B cell (primary cell): ENCODE results near the gene TPRA1. TPM values are rescaled to one million over a fixed set of nuclear protein-coding genes. Genes with fewer than 3 reads are reported as not detected.

ENCODE experiments used
- ATAC-seq: fragments of 200-7000 bp; cut with Tn5 transposase; one replicate; pipeline ENCODE4 v1.10.0; 2021; ENCODE audit warnings: low read depth, mild to moderate bottlenecking, moderate number of reproducible peaks, moderate library complexity
- CTCF ChIA-PET: fragments of 350-600 bp; sonication (Branson Sonifier 250); formaldehyde crosslinking; loops from one replicate; lab custom pipeline; 2021; ENCODE audit warnings: antibody characterized with exemption, inconsistent platforms; lab: Charles Lee
- POLR2A ChIA-PET: fragments of 350-600 bp; sonication (Branson Sonifier 250); formaldehyde crosslinking; loops from one replicate; lab custom pipeline; 2021; ENCODE audit warnings: antibody characterized with exemption; lab: Charles Lee
- DNase-seq: peaks from one replicate; pipeline ENCODE4 v3.0.0; 2013
- H2AFZ ChIP-seq: 2 replicates; pipeline ENCODE4 v1.6.1; 2012; ENCODE audit warnings: mild to moderate bottlenecking, low read depth, low read length; ENCODE audit not compliant: insufficient read depth, poor library complexity, severe bottlenecking
- H3K27ac ChIP-seq, 2 donors: 1 replicate in 1 of 2; 2 replicates in 1 of 2; pipeline ENCODE4 v1.5.1; 2012 to 2013; ENCODE audit warnings: low read length in 2 of 2, mild to moderate bottlenecking in 2 of 2, moderate library complexity in 1 of 2
- H3K27me3 ChIP-seq, 4 experiments: fragments of 200-600 bp in 1 of 4; sonication (generic) in 1 of 4; replicated peaks in 1 of 4; 1 replicate in 2 of 4; 2 replicates in 2 of 4; pipeline versions ENCODE4 v1.6.1 to v1.7.0; 2013 to 2016; ENCODE audit warnings: low read length in 3 of 4, mild to moderate bottlenecking in 2 of 4, mixed read lengths in 1 of 4, moderate library complexity in 1 of 4; ENCODE audit not compliant: insufficient read depth in 4 of 4, control insufficient read depth in 3 of 4; ENCODE audit errors: control extremely low read depth in 1 of 4
- H3K36me3 ChIP-seq, 2 experiments: replicated peaks in 1 of 2; 1 replicate in 1 of 2; 2 replicates in 1 of 2; pipeline versions ENCODE4 v1.6.1 to v1.7.1; 2013; ENCODE audit warnings: low read length in 1 of 2; ENCODE audit not compliant: insufficient read depth in 2 of 2, control insufficient read depth in 1 of 2; ENCODE audit errors: control extremely low read depth in 1 of 2, extremely low read depth in 1 of 2
- H3K4me1 ChIP-seq, 2 donors: fragments of 200-600 bp in 1 of 2; sonication (generic) in 1 of 2; 1 replicate in 1 of 2; 2 replicates in 1 of 2; pipeline versions ENCODE4 v1.5.1 to v1.6.1; 2013 to 2017; ENCODE audit warnings: low read length in 2 of 2; ENCODE audit not compliant: control insufficient read depth in 2 of 2, insufficient read depth in 2 of 2
- H3K4me2 ChIP-seq: replicated peaks from 2 replicates; pipeline ENCODE3; 2012; ENCODE audit warnings: mild to moderate bottlenecking, low read depth, low read length; ENCODE audit not compliant: poor library complexity, severe bottlenecking
- H3K4me3 ChIP-seq, 5 experiments: fragments of 200-600 bp in 1 of 5; sonication (generic) in 1 of 5; 1 replicate in 3 of 5; 2 replicates in 2 of 5; pipeline versions ENCODE4 v1.5.1 to v1.7.0; 2011 to 2016; ENCODE audit warnings: low read length in 4 of 5, mild to moderate bottlenecking in 4 of 5, low read depth in 2 of 5, control low read depth in 1 of 5, moderate library complexity in 1 of 5; ENCODE audit not compliant: insufficient read depth in 1 of 5; ENCODE audit errors: control extremely low read depth in 1 of 5, extremely low read depth in 1 of 5
- H3K79me2 ChIP-seq: fragments of 200-600 bp; sonication (generic); one replicate; pipeline ENCODE4 v1.6.0; 2016; ENCODE audit warnings: low read length; ENCODE audit not compliant: control insufficient read depth, insufficient read depth
- H3K9ac ChIP-seq: fragments of 200-600 bp; sonication (generic); 2 replicates; pipeline ENCODE4 v1.6.1; 2017; ENCODE audit warnings: mild to moderate bottlenecking, low read length, moderate library complexity
- H3K9me3 ChIP-seq, 3 donors: one replicate each; pipeline versions ENCODE4 v1.6.1 to v1.7.1; 2013; ENCODE audit warnings: low read length in 2 of 3; ENCODE audit not compliant: control insufficient read depth in 2 of 3, insufficient read depth in 1 of 3; ENCODE audit errors: control extremely low read depth in 1 of 3
- H4K20me1 ChIP-seq: 2 replicates; pipeline ENCODE4 v1.6.0; 2012; ENCODE audit warnings: mild to moderate bottlenecking, low read length; ENCODE audit not compliant: insufficient read depth, control insufficient read depth, poor library complexity, severe bottlenecking
- H3K27ac Mint-ChIP-seq: one replicate; pipeline ENCODE4 v1.8.0; 2021; ENCODE audit warnings: mixed read lengths
- H3K27me3 Mint-ChIP-seq: one replicate; pipeline ENCODE4 v1.8.0; 2021; ENCODE audit warnings: mixed read lengths
- H3K4me1 Mint-ChIP-seq: one replicate; pipeline ENCODE4 v1.8.0; 2021; ENCODE audit warnings: mixed read lengths
- H3K4me3 Mint-ChIP-seq: one replicate; pipeline ENCODE4 v1.8.0; 2021; ENCODE audit warnings: mixed read lengths
- H3K9me3 Mint-ChIP-seq: one replicate; pipeline ENCODE4 v1.8.0; 2022; ENCODE audit warnings: mixed read lengths; ENCODE audit not compliant: insufficient read depth
- EZH2 ChIP-seq: IDR thresholded peaks from 2 replicates; pipeline ENCODE4 v1.6.1; 2012; ENCODE audit warnings: borderline replicate concordance, low read depth, mild to moderate bottlenecking, moderate library complexity, low read length; ENCODE audit not compliant: insufficient read depth, poor library complexity, severe bottlenecking
- WGBS: methylation state at CpG from one replicate; pipeline ENCODE4 v1.1.5; 2013; ENCODE audit warnings: missing lambda C conversion rate; ENCODE audit not compliant: insufficient coverage; 5-methylcytosine and 5-hydroxymethylcytosine counted together
- intact Hi-C: fragments of 100-400 bp; cut with micrococcal nuclease; formaldehyde crosslinking; loops from one replicate; pipeline ENCODE4 v1.10.0; 2022
- polyA plus RNA-seq: library from polyadenylated mRNA; depleted of rRNA; stranded (reverse); fragments of >200 nt; gene quantifications from 2 replicates; pipeline ENCODE4 v1.2.3, GENCODE V29; 2012
- total RNA-seq, 2 donors: library from RNA; stranded (reverse); fragments of 120-200 nt in 1 of 2; gene quantifications; 1 replicate in 1 of 2; 2 replicates in 1 of 2; pipeline versions ENCODE4 v1.2.3 to v1.2.4, GENCODE V29; 2013 to 2022
- TF ChIP-seq, protein P1 (sequence below): fragments of 200-600 bp; IDR thresholded peaks from one replicate; pipeline ENCODE4 v1.8.0; 2022; ENCODE audit warnings: antibody characterized with exemption, mild to moderate bottlenecking

TPRA1 gene
- total and polyA plus RNA-seq, 2 donors (not counting 1 experiment from before 2014, with no cell fraction given) = 19.8 to 27.7 TPM

DNA sequence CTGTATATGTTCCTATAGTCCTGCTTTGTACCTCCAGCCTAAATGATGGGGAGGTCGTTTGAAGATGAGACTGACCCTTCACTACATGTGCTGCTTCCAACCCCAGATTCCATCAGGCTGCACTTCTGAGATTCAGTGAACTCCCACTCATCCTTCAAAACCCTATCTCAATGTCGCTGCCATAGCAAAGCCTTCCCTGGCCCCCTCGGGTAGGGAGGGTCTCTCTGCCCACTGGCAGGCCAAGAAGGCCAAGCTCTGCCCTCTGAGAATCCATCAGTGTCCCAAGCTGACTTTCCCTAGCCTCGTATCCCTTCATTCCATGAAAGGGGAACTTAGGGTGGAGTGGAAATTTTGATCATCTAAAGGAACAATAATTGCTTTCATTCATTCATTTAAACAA lies 35.4 kb downstream of the TPRA1 start:
- intact Hi-C loops = no loop called here
- WGBS = 94% methylated on average over 2 of the region's 4 CpGs

DNA sequence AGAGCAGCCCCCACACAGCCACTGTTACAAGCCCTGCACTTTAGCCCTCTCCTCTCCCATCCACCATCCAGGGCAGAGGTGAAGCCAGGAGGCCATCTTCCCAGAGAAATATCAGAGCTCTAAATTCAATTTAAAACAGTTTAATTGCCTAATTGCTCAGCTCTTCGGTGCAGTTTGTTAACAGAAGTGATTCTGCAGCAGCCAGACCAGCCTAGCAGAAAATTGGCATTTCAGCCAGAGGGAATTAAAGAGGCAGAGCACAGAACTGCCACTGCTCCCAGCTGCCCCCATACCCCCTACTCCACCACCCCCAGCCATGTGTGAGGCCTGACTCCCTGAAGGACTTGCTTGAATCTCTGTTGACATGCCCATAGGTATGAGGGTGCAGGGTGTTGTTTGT lies 38.5 kb downstream of the TPRA1 start:
- H3K27ac Mint-ChIP-seq = no peak overlapping the region
- no peak overlapping the region for H3K4me3 Mint-ChIP-seq
- H3K9me3 ChIP-seq = no peaks in the 10 kb centered on the region
- WGBS = 83% methylated on average over 1 of the region's 1 CpG
- ATAC-seq = no peak
- peaks cover 6% of the 10 kb centered on the region for H3K4me1 Mint-ChIP-seq
- no peak overlapping the region for H3K4me2 ChIP-seq
- ChIA-PET CTCF (no interaction called here), POLR2A (no interaction called here)
- H3K79me2 ChIP-seq = no peaks in the 10 kb centered on the region
- no peak overlapping the region for H3K4me3 ChIP-seq
- H3K27me3 ChIP-seq = no peaks in the 10 kb centered on the region
- no peaks in the 10 kb centered on the region for H3K9me3 Mint-ChIP-seq
- no peak overlapping the region for H3K27ac ChIP-seq
- no peak for TF ChIP-seq EZH2
- TF ChIP-seq, protein P1, sequence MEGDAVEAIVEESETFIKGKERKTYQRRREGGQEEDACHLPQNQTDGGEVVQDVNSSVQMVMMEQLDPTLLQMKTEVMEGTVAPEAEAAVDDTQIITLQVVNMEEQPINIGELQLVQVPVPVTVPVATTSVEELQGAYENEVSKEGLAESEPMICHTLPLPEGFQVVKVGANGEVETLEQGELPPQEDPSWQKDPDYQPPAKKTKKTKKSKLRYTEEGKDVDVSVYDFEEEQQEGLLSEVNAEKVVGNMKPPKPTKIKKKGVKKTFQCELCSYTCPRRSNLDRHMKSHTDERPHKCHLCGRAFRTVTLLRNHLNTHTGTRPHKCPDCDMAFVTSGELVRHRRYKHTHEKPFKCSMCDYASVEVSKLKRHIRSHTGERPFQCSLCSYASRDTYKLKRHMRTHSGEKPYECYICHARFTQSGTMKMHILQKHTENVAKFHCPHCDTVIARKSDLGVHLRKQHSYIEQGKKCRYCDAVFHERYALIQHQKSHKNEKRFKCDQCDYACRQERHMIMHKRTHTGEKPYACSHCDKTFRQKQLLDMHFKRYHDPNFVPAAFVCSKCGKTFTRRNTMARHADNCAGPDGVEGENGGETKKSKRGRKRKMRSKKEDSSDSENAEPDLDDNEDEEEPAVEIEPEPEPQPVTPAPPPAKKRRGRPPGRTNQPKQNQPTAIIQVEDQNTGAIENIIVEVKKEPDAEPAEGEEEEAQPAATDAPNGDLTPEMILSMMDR = no peak
- no peaks in the 10 kb centered on the region for H4K20me1 ChIP-seq
- no peak for DNase-seq
- H3K4me1 ChIP-seq = peaks cover 3 to 12% of the 10 kb centered on the region in 2 donors
- intact Hi-C loops = no loop called here
- H3K27me3 Mint-ChIP-seq = peaks cover 22% of the 10 kb centered on the region
- H2AFZ ChIP-seq = no peak overlapping the region
- no peak overlapping the region for H3K9ac ChIP-seq
- no peaks in the 10 kb centered on the region for H3K36me3 ChIP-seq

More for the DNA sequence above, 35.4 kb downstream of the TPRA1 start:
- peaks cover 0 to 10% (median 9%) of the 10 kb centered on the region in 3 donors for H3K9me3 ChIP-seq
- no peaks in the 10 kb centered on the region for H3K27me3 ChIP-seq
- DNase-seq (no peak), ATAC-seq (no peak)
- POLR2A ChIA-PET = no interaction called here
- CTCF ChIA-PET = interaction anchor here (1.3 kb wide), 1 partner anchor 9 kb away, joined by 3 read pairs; no protein-coding TSS in a partner anchor
- H3K4me2 ChIP-seq = no peak overlapping the region
- no peak overlapping the region for H3K27ac ChIP-seq
- no peak overlapping the region for H3K4me3 ChIP-seq
- no peaks in the 10 kb centered on the region for H3K36me3 ChIP-seq
- Mint-ChIP-seq H3K27ac (no peak overlapping the region), H3K9me3 (peaks cover 5% of the 10 kb centered on the region), H3K27me3 (peaks cover 16% of the 10 kb centered on the region), H3K4me1 (no peaks in the 10 kb centered on the region), H3K4me3 (no peak overlapping the region)
- H3K4me1 ChIP-seq = no peaks in the 10 kb centered on the region
- H4K20me1 ChIP-seq = no peaks in the 10 kb centered on the region
- H3K79me2 ChIP-seq = no peaks in the 10 kb centered on the region
- no peak overlapping the region for H3K9ac ChIP-seq
- no peak overlapping the region for H2AFZ ChIP-seq
- TF ChIP-seq EZH2 = no peak
- TF ChIP-seq, protein P1 = no peak
